ENCODE measurements around the gene NEK8. TPM values are rescaled to one million over a fixed set of nuclear protein-coding genes. Genes with fewer than 3 reads are reported as not detected.

NEK8 gene
- total and polyA plus RNA-seq, 9 of the 15 experiments (the other 6 are each of a cell fraction or from before 2014, with no cell fraction given), result 0.98 to 16.6 (median 4.6) TPM

- no peak for TF ChIP-seq ZNF318 (IDR thresholded peaks at IDR 0.05; ENCODE audit: borderline replicate concordance in 1 of 2, low read depth in 1 of 2)
- TF ChIP-seq POLR3G (IDR thresholded peaks at IDR 0.05; ENCODE audit: extremely low read depth, insufficient read length, insufficient replicate concordance), result no peak
- TF ChIP-seq SNAPC5 (CRISPR knock-in tag; IDR thresholded peaks at IDR 0.05), result no peak
- no peak for TF ChIP-seq RFX7 (CRISPR knock-in tag; IDR thresholded peaks at IDR 0.05)
- TF ChIP-seq ATF3 (IDR thresholded peaks at IDR 0.05), result no peak
- TF ChIP-seq ATF3 (CRISPR knock-in tag; conservative IDR thresholded peaks at IDR 0.05), result peak; percentile 54; the same call in 1 of the 2 replicates
- TF ChIP-seq ZNF143 (CRISPR knock-in tag; IDR thresholded peaks at IDR 0.05), result no peak
- no peak for TF ChIP-seq ZC3H11A (IDR thresholded peaks at IDR 0.05; ENCODE audit: low read depth, low read length)
- no peak for TF ChIP-seq HMG20B (CRISPR knock-in tag; IDR thresholded peaks at IDR 0.05)
- TF ChIP-seq ZBTB43 (CRISPR knock-in tag; IDR thresholded peaks at IDR 0.05), result peak; percentile 89
- no peak for TF ChIP-seq ZNF79 (CRISPR knock-in tag; IDR thresholded peaks at IDR 0.05; ENCODE audit: low read depth)
- 0 out of 2 replicates have a peak, but pooled peaks have one; percentile 50 for TF ChIP-seq NR2F6 (CRISPR knock-in tag; IDR thresholded peaks at IDR 0.05)
Measured at GRCh38 chr17:28710861-28711722, 17.5 kb upstream of the NEK8 start (continued).

Data from K562 (cell line).